Measurements from ENCODE around the gene PI4K2B.
"Not testable (repeated sequence)": the region's sequence is repeated elsewhere in the genome, so short reads cannot be mapped to it uniquely, and the experiment has no call there.

The PI4K2B gene

DNA sequence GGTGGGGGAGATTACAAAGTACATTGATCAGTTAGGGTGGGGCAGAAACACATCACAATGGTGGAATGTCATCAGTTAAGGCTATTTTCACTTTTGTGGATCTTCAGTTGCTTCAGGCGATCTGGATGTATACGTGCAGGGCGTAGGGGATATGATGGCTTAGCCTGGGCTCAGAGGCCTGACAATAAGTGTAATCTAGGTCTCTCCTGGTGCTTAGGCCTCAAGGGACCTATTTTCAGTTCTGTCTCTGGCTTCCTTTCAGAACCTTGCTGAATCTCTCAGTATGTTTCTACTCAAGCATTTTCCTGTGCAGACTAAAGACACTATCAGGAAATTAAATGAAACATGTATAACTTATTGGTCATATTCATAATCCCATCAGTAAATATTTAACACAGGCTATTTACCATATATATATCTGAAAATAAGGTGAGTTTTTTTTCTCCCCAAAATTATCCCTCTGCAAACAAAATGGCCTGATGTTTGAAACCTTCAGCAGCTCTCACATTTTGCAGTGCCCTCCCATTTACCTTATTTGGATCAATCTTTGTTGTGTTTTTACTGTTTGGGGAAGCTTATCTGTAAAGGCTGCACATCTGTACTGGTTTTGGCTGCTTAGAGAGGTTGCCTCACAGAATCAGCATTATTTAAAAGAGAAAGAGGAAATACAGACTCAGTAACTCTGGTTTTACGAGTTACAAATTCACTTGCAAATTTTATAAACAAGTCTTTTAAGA is 76.4 kb downstream of the PI4K2B start:
- H3K4me1 ChIP-seq (ENCODE audit: control insufficient read depth, low read depth, low read length), result no peaks in the 10 kb centered on the region
- H3K9me3 ChIP-seq (ENCODE audit: control insufficient read depth, low read depth, low read length), result no peaks in the 10 kb centered on the region
- no peak overlapping the region for H3K4me3 ChIP-seq (ENCODE audit: low read length)
- H3K9ac ChIP-seq (ENCODE audit: low read length), result no peak overlapping the region
- no peak overlapping the region for H3K27ac ChIP-seq (ENCODE audit: low read length)
- H3K27me3 ChIP-seq (ENCODE audit: control insufficient read depth, insufficient read depth, low read length), result no peaks in the 10 kb centered on the region
- H3K36me3 ChIP-seq (ENCODE audit: control insufficient read depth, low read depth, low read length), result no peaks in the 10 kb centered on the region

GRCh38 chr4:25310803-25311166 is 77.0 kb downstream of the PI4K2B start:
- Histone ChIP-seq H3K27ac (ENCODE audit: low read length) (no peak overlapping the region), H3K36me3 (ENCODE audit: control insufficient read depth, low read depth, low read length) (no peaks in the 10 kb centered on the region), H3K4me3 (ENCODE audit: low read length) (no peak overlapping the region), H3K9ac (ENCODE audit: low read length) (no peak overlapping the region), H3K27me3 (ENCODE audit: control insufficient read depth, insufficient read depth, low read length) (no peaks in the 10 kb centered on the region), H3K9me3 (ENCODE audit: control insufficient read depth, low read depth, low read length) (no peaks in the 10 kb centered on the region), H3K4me1 (ENCODE audit: control insufficient read depth, low read depth, low read length) (no peaks in the 10 kb centered on the region)

DNA sequence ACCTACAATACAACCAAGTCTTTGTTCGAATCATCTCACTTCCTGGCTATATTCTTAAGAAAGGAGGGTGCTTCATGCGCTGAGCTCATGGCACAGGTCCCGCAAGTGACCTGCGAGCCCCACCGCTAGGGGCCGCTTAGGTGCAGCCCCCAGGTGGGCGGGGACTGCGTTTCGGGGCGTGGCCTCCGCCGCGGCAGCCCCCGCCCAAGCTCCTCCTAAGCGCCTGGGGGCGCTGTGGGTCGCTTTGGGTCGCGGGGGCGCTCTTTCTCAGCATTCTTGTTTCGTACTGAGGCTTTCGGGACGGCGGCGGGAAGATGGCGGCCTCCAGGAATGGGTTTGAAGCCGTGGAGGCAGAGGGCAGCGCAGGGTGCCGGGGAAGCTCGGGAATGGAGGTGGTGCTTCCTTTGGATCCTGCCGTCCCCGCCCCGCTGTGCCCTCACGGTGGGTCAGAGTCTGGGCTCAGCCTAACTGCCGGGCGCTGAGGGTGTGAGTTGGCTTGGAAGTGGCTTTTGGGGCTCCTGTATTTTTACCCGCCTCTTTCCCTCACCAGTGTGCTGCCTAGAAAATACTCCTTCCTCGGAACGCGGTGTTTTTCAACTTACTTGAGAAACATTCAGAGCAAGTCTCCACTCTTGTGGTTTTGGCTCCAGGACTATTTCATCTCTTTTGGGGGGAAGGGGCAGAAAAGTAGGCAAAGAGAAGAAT is 78.8 kb downstream of the PI4K2B start, which contains the start of gene ZCCHC4:
Gene ZCCHC4 (plus strand): TSS at position 279 of the 705 bp plus-strand sequence. CDS start 36 bp downstream, at position 315.
- Histone ChIP-seq H3K27me3 (ENCODE audit: control insufficient read depth, insufficient read depth, low read length) (no peaks in the 10 kb centered on the region), H3K9ac (ENCODE audit: low read length) (peak within 1 kb of the TSS; percentile 92), H3K9me3 (ENCODE audit: control insufficient read depth, low read depth, low read length) (no peaks in the 10 kb centered on the region), H3K36me3 (ENCODE audit: control insufficient read depth, low read depth, low read length) (no peaks in the 10 kb centered on the region), H3K27ac (ENCODE audit: low read length) (peak within 1 kb of the TSS; percentile 42), H3K4me3 (ENCODE audit: low read length) (peak within 1 kb of the TSS; percentile 94), H3K4me1 (ENCODE audit: control insufficient read depth, low read depth, low read length) (no peaks in the 10 kb centered on the region)

DNA sequence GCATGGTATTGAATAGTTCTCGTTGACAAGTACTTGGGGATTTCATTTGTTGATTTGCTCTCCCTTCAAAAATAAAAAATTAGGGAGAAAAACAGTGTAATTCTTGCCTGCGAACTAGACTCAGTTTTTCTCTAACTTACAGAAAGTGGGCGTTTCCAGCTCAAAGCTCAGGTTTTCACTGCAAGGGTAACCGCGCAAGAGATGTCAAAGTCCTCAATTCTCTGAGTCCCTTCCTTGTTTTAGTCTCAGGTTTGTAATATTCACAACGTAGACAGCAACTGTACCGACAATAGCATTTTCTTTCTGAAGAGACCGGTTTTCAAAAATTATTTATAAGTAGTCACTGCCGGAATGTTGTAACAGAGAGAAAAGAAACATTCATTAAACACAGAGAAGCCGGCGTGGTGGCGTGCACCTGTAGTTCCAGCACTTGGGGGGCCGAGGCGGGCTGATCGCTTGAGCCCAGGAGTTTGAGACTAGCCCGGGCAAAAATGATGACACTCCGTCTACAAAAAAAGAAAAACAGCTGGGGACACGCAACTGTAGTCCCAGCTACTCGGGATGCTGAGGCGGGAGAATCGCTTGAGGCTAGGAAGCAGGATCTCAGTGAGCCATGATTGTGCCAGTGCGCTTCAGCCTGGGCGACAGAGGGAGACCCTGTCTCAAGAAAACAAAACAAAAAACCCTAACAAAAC is 79.5 kb downstream of the PI4K2B start:
- Histone ChIP-seq H3K36me3 (ENCODE audit: control insufficient read depth, low read depth, low read length) (no peaks in the 10 kb centered on the region), H3K27ac (ENCODE audit: low read length) (peak overlapping the region; percentile 42)

GRCh38 chr4:25320336-25320735 is 86.5 kb downstream of the PI4K2B start:
- Histone ChIP-seq H3K27me3 (ENCODE audit: control insufficient read depth, insufficient read depth, low read length) (no peaks in the 10 kb centered on the region), H3K36me3 (ENCODE audit: control insufficient read depth, low read depth, low read length) (no peaks in the 10 kb centered on the region), H3K9ac (ENCODE audit: low read length) (no peak overlapping the region), H3K4me1 (ENCODE audit: control insufficient read depth, low read depth, low read length) (no peaks in the 10 kb centered on the region), H3K4me3 (ENCODE audit: low read length) (no peak overlapping the region), H3K9me3 (ENCODE audit: control insufficient read depth, low read depth, low read length) (no peaks in the 10 kb centered on the region), H3K27ac (ENCODE audit: low read length) (no peak overlapping the region)

More for the DNA sequence above, 79.5 kb downstream of the PI4K2B start:
- Histone ChIP-seq H3K4me3 (ENCODE audit: low read length) (peak overlapping the region; percentile 94), H3K9ac (ENCODE audit: low read length) (peak overlapping the region; percentile 92), H3K4me1 (ENCODE audit: control insufficient read depth, low read depth, low read length) (no peaks in the 10 kb centered on the region), H3K9me3 (ENCODE audit: control insufficient read depth, low read depth, low read length) (no peaks in the 10 kb centered on the region), H3K27me3 (ENCODE audit: control insufficient read depth, insufficient read depth, low read length) (no peaks in the 10 kb centered on the region)

DNA sequence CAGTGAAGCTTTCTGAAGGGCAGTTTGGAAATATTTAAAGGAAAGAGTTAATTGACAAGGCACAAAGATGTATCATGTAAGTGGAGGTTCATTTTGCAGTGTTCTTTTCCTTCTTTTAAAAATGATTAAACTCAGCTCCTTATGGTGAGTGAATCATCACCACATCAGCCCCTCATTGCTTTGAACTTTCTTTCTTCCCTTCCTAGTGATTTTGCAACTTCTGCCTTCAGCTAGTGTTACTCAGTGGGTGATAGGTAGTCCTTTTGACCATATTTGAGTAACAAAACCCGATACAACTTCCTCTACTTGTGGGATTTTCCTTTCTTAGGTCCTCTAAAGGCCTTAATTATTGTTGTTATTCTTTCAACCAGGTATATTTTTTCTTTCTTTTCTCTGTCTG is 86.9 kb downstream of the PI4K2B start:
- H3K9me3 ChIP-seq (ENCODE audit: control insufficient read depth, low read depth, low read length), result no peaks in the 10 kb centered on the region
- H3K27ac ChIP-seq (ENCODE audit: low read length), result no peak overlapping the region
- H3K4me3 ChIP-seq (ENCODE audit: low read length), result no peak overlapping the region
- no peaks in the 10 kb centered on the region for H3K27me3 ChIP-seq (ENCODE audit: control insufficient read depth, insufficient read depth, low read length)
- H3K9ac ChIP-seq (ENCODE audit: low read length), result no peak overlapping the region
- no peaks in the 10 kb centered on the region for H3K36me3 ChIP-seq (ENCODE audit: control insufficient read depth, low read depth, low read length)
- H3K4me1 ChIP-seq (ENCODE audit: control insufficient read depth, low read depth, low read length), result no peaks in the 10 kb centered on the region

DNA sequence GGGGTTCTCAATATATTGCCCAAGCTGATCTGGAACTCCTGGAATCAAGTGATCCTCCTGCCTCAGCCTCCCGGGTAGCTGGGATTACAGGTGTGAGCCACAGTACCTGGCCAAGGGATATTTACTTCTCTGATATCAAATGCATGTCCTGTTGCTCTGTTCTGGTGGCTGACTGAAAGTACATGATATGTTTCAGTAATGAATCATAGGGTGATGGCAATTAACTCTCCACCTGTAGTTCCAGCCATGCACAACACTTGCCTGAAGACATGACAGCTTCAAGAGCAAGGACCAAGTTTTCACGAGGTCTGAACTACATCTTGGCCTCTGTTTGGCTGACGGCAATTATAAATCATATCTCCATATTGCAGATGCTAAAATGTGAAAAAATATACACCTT is 87.9 kb downstream of the PI4K2B start:
- Histone ChIP-seq H3K9ac (ENCODE audit: low read length) (no peak overlapping the region), H3K27ac (ENCODE audit: low read length) (no peak overlapping the region), H3K9me3 (ENCODE audit: control insufficient read depth, low read depth, low read length) (no peaks in the 10 kb centered on the region), H3K4me1 (ENCODE audit: control insufficient read depth, low read depth, low read length) (no peaks in the 10 kb centered on the region), H3K36me3 (ENCODE audit: control insufficient read depth, low read depth, low read length) (no peaks in the 10 kb centered on the region), H3K4me3 (ENCODE audit: low read length) (no peak overlapping the region), H3K27me3 (ENCODE audit: control insufficient read depth, insufficient read depth, low read length) (no peaks in the 10 kb centered on the region)

DNA sequence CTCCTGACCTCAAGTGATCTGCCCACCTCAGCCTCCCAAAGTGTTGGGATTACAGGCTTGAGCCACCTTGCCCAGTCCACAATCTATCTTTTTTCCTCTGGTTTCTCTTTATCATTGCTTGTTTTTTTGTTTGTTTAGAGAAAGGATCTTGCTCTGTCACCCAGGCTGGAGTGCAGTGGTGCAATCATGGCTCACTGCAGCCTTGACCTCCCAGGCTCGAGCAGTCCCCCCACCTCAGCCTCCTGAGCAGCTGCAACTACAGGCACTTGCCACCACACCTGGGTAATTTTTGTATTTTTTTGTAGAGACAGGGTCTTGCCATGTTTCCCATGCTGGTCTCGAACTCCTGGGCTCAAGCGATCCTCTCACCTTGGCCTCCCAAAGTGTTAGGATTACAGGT is 94.6 kb downstream of the PI4K2B start:
- not testable (repeated sequence) for H3K4me3 ChIP-seq (ENCODE audit: low read length); H3K4me1 ChIP-seq (ENCODE audit: control insufficient read depth, low read depth, low read length); H3K27ac ChIP-seq (ENCODE audit: low read length); H3K9ac ChIP-seq (ENCODE audit: low read length); H3K36me3 ChIP-seq (ENCODE audit: control insufficient read depth, low read depth, low read length); H3K27me3 ChIP-seq (ENCODE audit: control insufficient read depth, insufficient read depth, low read length); H3K9me3 ChIP-seq (ENCODE audit: control insufficient read depth, low read depth, low read length)

Data from iPS-18a (cell line).